Measurements from ENCODE around the gene MYO16.
"Not testable (repeated sequence)": the region's sequence is repeated elsewhere in the genome, so short reads cannot be mapped to it uniquely, and the experiment has no call there.

Gene MYO16

GRCh38 chr13:108991416-108991815 is 362.0 kb downstream of the MYO16 start:
- not testable (repeated sequence) for DNase-seq

DNA sequence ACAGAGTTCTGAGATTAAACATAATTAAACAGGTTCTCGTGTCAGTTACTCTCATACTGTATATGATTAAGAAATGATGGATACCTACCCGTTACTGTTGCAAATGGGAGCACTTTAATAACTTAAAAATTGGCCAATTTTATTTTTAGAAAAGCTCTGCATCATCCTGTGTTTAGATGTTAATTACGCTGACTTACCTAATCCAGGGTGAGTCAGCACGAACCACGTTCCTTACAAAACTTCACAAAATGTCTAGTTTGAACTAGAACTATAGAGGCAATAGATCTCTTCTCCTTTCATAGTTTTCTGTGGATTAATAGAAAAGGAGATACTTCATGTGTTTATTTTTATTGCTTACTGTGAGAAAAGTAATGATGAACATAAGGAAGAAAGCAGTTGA is 363.9 kb downstream of the MYO16 start:
- no peak for DNase-seq

GRCh38 chr13:108996430-108996829 is 367.0 kb downstream of the MYO16 start:
- no peak for DNase-seq

DNA sequence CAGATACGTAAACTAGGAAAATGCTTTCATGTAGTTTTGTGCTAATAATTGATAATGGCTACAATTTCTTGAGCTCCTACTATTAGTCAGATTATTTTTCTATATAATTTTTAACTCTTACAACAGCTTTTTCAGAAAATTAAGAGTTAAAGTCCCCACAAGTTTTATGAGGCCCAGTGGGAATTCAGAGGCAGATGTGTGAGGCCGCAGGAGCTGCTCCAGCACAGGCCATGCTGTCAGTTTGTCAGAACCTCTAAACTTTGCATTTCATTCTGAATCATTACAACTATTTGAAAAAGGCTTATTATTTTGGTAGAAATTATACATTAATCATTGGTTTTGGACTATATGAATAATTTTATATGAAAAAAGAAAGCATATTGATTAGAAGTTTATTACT is 370.8 kb downstream of the MYO16 start:
- DNase-seq = no peak

- DNase-seq = no peak
These were observed 373.5 kb downstream of the MYO16 start for GRCh38 chr13:109002934-109003333.

DNA sequence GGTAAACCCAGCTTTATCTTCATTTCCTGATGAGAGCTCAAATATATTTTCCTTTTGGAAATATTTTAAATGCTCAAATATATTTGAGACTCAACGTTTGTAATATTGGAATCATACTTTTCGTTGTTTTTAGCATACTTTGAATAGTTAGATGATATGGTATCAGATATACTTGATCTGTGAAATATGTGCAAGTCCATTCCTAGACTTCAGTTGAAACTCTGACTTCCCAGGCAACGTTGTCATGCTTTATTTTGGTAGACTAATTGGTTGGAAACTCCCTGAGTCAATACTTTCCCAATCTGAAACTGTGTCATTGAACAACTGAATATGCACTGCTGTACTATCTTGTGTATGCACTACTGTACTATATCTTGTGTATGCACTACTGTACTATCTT is 378.5 kb downstream of the MYO16 start:
- DNase-seq = no peak

DNA sequence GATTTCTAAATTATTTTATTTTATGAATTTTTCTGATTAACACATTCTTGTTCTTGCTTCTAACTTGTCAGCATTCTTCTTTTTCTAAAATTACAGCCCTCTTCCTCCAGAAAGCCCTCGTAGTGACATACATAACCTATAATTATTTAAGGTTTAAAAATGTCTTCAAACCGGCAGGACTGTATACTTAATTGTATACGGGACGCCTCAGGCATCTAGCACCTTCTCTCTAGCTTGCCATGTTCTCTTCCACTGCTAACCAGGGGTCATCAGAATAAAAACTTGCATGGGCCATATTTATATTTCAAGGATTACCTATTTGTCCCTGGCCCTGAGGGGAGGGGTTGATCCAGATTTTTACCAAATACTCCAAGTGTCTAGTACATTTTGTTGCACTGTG is 380.3 kb downstream of the MYO16 start:
- DNase-seq = no peak

- no peak for DNase-seq
These were observed 381.5 kb downstream of the MYO16 start for GRCh38 chr13:109010912-109011311.

DNA sequence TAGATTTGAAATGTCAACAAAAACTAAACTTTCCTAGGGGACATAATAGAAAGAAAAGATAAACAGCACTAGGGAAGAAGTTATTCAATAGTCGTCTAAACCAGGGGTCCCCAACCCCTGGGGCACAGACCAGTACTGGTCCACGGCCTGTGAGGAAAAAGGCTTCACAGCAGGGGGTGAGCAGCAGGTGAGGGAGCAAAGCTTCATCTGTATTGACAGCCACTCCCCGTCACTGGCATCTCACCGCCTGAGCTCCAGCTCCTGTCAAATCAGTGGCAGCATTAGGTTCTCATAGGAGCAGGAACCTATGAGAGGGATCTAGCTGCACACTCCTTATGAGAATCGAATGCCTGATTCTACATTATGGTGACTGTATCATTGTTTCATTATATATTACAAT is 382.7 kb downstream of the MYO16 start:
- DNase-seq = no peak

DNA sequence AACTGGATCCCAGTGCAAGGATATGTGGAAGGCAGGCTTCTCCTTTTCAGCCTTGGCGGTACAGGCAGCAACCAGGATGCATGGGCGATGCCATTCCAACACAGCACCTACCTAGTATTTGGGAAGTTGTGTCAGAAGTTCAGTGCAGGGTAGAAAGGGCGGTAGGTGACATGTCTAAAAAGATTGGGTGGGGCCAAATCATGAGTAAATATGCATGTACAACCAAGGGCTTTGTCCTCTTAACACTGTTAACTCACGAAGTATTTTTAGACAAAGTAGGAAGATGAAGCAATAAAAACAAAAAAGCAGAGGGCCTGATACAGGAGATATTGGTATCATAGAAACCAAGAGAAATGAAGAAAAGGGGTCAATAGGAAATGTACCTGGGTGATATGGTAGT is 392.1 kb downstream of the MYO16 start:
- no peak for DNase-seq

DNA sequence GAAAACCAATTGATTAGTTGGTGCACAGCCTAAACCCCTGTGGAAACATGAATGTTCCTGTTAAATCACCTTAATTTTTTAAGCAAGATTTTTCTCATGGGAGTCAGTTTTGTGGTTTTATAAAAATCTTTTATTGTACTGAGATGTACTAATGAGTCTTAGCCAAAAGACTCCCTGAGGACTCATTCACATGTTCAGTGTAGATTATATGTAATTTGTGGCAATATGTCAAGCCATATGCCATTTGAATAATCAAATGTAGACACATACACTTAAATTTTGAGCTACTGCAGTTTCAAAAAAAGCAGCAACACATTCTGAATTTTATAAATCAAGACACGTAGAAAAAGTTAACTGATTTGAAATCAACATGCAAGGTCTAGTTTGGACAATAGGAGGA is 395.2 kb downstream of the MYO16 start:
- DNase-seq = no peak

- DNase-seq = no peak
These were observed 396.9 kb downstream of the MYO16 start for GRCh38 chr13:109026266-109026665.

GRCh38 chr13:109028624-109029023 is 399.2 kb downstream of the MYO16 start:
- DNase-seq = no peak

GRCh38 chr13:109033090-109033489 is 403.7 kb downstream of the MYO16 start:
- no peak for DNase-seq

- DNase-seq = no peak
These were observed 406.8 kb downstream of the MYO16 start for GRCh38 chr13:109036078-109036780.

- no peak for DNase-seq
These were observed 414.2 kb downstream of the MYO16 start for GRCh38 chr13:109043636-109044035.

GRCh38 chr13:109055850-109056249 is 426.4 kb downstream of the MYO16 start:
- DNase-seq = no peak

- no peak for DNase-seq
These were observed 428.7 kb downstream of the MYO16 start for GRCh38 chr13:109058087-109058486.

GRCh38 chr13:109072505-109072904 is 443.1 kb downstream of the MYO16 start:
- DNase-seq = no peak

- no peak for DNase-seq
These were observed 445.0 kb downstream of the MYO16 start for GRCh38 chr13:109074436-109074835.

DNA sequence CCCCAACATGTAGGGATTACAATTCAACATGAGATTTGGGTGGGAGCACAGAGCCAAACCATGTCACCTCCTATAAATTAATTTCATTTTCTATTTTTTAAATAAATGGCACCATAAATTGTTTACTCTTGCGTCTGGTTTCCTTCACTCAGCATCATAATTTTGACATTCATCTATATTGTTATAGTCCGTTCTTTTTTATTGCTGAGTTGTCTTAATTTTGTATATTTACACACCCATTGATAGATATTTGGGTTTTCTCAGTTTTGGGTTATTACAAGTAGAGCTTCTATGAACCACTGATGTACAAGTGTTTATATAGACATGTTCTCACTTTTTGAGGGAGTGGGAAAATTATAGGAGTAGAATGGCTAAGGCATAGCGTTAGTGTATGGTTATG is 445.4 kb downstream of the MYO16 start:
- DNase-seq = no peak

- no peak for DNase-seq
These were observed 458.7 kb downstream of the MYO16 start for GRCh38 chr13:109087916-109088623.

GRCh38 chr13:109088624-109088917 is 459.2 kb downstream of the MYO16 start:
- DNase-seq = no peak

DNA sequence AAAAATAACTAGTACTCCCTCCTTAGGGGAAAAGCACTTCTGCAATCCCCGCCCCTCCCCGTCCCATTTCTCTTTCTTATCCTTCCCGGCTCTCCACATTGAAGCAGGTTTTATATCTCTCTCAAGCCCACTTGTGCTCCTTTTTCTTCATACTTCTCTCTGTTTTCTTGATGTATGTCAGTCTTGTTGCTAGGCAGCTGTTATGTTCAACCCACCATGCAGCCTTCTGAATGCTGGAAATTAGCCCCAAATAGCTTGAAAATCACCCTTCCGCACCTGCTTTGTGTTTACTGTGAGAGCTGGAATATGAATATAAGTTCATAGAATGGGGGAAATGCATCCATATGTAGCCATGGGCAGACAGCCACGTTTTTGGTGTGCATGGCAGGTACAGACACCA is 461.4 kb downstream of the MYO16 start:
- no peak for DNase-seq

DNA sequence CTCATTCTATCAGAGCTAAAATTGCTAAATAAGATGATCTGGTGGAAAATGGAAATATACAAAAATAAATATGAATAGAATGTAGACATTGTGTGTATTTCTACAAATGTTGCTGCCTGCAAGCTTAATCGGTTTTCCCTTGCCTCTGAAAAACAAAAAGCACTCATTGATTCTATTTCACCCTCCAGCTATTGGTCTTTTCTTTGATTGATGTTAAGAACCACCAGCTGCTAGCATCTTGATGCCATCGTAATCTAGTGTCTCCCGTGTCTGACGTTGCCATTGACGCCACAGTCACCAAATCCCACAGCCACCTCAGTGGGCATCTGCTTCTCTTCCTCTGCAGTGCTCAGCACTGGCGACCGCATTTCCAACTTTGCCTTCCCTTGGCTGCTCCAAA is 461.8 kb downstream of the MYO16 start:
- no peak for DNase-seq

Measured in bone marrow (tissue), 2 donors.